Activated CD8-positive, alpha-beta memory T cell treated with anti-CD3 and anti-CD28 coated beads, Interleukin-2, amount 10 ng/mL, durations not matched to agents 7 days and 5 days (primary cell): ENCODE measurements around the gene MYL4. TPM values are rescaled to one million over a fixed set of nuclear protein-coding genes. Genes with fewer than 3 reads are reported as not detected.
"Not testable (repeated sequence)": the region's sequence is repeated elsewhere in the genome, so short reads cannot be mapped to it uniquely, and the experiment has no call there.

Source experiments
- ATAC-seq: fragments of 150-1000 bp; cut with Tn5 transposase; one replicate; pipeline ENCODE4 v1.10.0; 2021; ENCODE audit warnings: moderate library complexity
- CTCF ChIA-PET: fragments of 350-600 bp; sonication (Branson Sonifier 250); formaldehyde crosslinking; loops from one replicate; lab custom pipeline; 2021; ENCODE audit warnings: antibody characterized with exemption; lab: Charles Lee
- DNase-seq: peaks from one replicate; pipeline ENCODE4 v3.0.0-alpha.2; 2020
- H3K27ac Mint-ChIP-seq: one replicate; pipeline ENCODE4 v1.8.0; 2021; ENCODE audit warnings: mild to moderate bottlenecking, mixed read lengths
- H3K27me3 Mint-ChIP-seq: one replicate; pipeline ENCODE4 v1.8.0; 2021; ENCODE audit warnings: mixed read lengths
- H3K36me3 Mint-ChIP-seq: one replicate; pipeline ENCODE4 v1.8.0; 2021; ENCODE audit warnings: mild to moderate bottlenecking, mixed read lengths
- H3K4me1 Mint-ChIP-seq: one replicate; pipeline ENCODE4 v1.8.0; 2021; ENCODE audit warnings: mixed read lengths
- H3K4me3 Mint-ChIP-seq: one replicate; pipeline ENCODE4 v1.8.0; 2021; ENCODE audit warnings: mild to moderate bottlenecking, moderate library complexity, mixed read lengths
- H3K9me3 Mint-ChIP-seq: one replicate; pipeline ENCODE4 v1.8.0; 2022; ENCODE audit warnings: low read depth, mixed read lengths
- total RNA-seq, 2 experiments: library from RNA; stranded (reverse); gene quantifications; one replicate each; pipeline ENCODE4 v1.2.3, GENCODE V29; 2021

MYL4 gene
- total RNA-seq, result under 1 TPM in 1 of 2 experiments, not detected in 1; 0.82 TPM

DNA sequence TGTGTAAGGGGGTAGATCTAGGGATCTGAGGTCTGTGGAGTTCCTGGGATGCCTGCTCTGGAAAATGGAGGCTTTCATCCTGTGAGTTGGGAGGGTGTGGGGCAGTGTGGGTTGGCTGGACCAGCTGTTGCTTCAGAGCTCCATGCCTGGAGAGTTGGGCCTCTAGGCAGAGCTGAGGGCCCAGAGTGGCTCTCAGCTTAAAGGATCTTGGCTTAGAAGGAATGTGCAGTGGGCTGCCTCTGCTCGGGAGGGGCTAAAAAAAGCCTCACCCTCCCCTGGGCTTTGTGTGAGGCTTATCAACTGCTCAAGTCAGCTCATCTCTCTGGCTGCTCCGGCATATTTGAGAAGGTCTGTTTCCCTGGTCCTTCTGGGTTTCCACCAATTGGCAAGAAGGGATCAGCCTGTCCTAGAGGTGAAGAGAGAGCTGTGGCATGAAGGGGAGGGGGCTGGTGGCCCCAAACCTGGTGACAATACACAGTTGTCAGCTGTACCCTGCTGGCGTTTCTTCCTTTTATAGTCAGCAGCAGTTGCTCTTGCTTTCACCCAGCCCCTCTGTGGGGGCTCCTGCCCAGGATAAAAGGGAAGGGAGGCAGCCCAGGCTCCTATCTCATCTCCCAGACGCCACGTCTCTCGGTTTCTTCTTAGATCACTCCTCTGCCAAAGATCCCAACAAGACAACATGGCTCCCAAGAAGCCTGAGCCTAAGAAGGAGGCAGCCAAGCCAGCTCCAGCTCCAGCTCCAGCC is at the start of gene MYL4:
Gene MYL4, plus strand, starts transcription at position 605 of the 745 bp plus-strand sequence. Its CDS starts 75 bp downstream, at position 680.
- ATAC-seq (no peak), DNase-seq (no peak)
- H3K36me3 Mint-ChIP-seq, result no peaks in the 10 kb centered on the region
- peaks cover 5% of the 10 kb centered on the region for H3K27me3 Mint-ChIP-seq
- H3K27ac Mint-ChIP-seq, result peak within 1 kb of the TSS; percentile 21
- CTCF ChIA-PET, result interaction anchor here (1.1 to 3.8 kb wide), 3 partner anchors 9 to 20 kb away, joined by 3 to 18 read pairs (median 3); no protein-coding TSS in a partner anchor
- no peaks in the 10 kb centered on the region for H3K9me3 Mint-ChIP-seq
- H3K4me1 Mint-ChIP-seq, result peaks cover 40% of the 10 kb centered on the region
- no peak within 1 kb of the TSS for H3K4me3 Mint-ChIP-seq

DNA sequence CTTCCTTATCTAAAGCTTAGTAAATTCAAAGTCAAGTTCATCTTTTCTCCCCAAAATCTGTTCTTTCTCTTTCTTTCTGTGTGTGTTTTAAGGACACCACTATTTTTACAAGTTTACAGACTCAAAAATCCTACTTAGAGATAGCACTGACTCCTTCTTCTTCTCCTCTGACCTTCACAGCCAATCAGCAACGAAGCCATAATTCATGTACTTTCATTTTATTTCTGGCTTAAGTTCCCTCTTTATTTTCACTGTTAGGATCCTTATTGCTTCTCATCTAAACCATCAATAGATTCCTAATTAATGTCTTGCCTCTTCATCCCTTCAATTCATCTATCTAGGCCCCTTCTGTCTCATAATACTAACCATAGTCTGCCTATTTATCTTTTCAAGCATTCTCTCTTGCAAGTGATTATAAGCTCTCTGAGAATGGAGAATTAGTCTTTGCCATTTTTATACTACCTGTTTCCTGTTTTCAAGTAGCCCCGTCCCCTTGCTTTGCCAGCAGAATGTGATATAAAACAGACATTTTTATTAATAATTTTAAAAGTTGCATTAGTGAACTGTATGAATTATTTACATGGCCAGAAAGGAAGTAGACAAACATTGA is 47.0 kb upstream of the MYL4 start:
- Mint-ChIP-seq H3K27me3 (no peaks in the 10 kb centered on the region), H3K27ac (peak overlapping the region; percentile 68), H3K36me3 (peaks cover 43% of the 10 kb centered on the region), H3K4me1 (peaks cover 25% of the 10 kb centered on the region), H3K4me3 (peak overlapping the region; percentile 55), H3K9me3 (no peaks in the 10 kb centered on the region)
- CTCF ChIA-PET, result interaction anchor here (1.2 kb wide), 1 partner anchor 21 kb away, joined by 3 read pairs; no protein-coding TSS in a partner anchor
- DNase-seq, result no peak
- ATAC-seq, result no peak

DNA sequence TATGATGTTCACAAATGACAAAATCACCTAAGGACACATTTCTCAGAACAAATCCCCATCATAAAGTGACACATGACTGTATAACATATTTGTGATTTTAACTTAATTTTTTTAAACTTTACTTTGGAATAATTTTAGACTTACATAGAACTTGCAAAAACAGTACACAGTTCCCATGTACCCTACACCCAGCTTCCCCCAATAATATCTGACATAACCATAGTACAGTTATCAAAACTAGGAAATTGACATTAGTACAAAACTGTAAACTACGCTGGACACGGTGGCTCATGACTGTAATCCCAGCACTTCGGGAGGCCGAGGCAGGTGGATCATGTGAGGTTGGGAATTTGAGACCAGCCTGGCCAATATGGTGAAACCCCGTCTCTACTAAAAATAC is 44.9 kb upstream of the MYL4 start:
- H3K4me1 Mint-ChIP-seq, result peaks cover 25% of the 10 kb centered on the region
- ATAC-seq (no peak), DNase-seq (no peak)
- H3K27me3 Mint-ChIP-seq, result no peaks in the 10 kb centered on the region
- no peak overlapping the region for H3K27ac Mint-ChIP-seq
- CTCF ChIA-PET, result no interaction called here
- H3K36me3 Mint-ChIP-seq, result peaks cover 48% of the 10 kb centered on the region
- H3K9me3 Mint-ChIP-seq, result no peaks in the 10 kb centered on the region
- no peak overlapping the region for H3K4me3 Mint-ChIP-seq

DNA sequence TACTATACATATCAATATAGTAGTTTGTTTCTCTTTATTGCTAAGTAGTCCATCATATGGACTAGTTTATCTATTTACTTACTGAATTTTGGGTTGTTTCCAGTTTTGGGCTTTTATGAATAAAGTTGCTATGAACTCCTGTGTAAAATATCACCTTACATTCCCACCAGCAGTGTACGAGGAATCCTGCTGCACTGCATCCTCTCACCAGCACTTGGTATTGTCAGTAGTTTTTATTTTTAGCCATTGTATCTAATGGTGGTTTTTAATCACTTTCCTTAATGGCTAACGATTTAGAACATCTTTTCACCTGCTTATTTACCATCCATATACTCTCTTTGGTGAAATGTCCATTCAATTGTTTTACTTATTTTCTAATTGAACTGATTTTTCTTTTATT is 44.0 kb upstream of the MYL4 start:
- no peak overlapping the region for H3K27ac Mint-ChIP-seq
- H3K4me1 Mint-ChIP-seq, result peaks cover 25% of the 10 kb centered on the region
- CTCF ChIA-PET, result no interaction called here
- ATAC-seq (no peak), DNase-seq (no peak)
- no peaks in the 10 kb centered on the region for H3K9me3 Mint-ChIP-seq
- H3K4me3 Mint-ChIP-seq, result no peak overlapping the region
- H3K36me3 Mint-ChIP-seq, result peaks cover 46% of the 10 kb centered on the region
- no peaks in the 10 kb centered on the region for H3K27me3 Mint-ChIP-seq

DNA sequence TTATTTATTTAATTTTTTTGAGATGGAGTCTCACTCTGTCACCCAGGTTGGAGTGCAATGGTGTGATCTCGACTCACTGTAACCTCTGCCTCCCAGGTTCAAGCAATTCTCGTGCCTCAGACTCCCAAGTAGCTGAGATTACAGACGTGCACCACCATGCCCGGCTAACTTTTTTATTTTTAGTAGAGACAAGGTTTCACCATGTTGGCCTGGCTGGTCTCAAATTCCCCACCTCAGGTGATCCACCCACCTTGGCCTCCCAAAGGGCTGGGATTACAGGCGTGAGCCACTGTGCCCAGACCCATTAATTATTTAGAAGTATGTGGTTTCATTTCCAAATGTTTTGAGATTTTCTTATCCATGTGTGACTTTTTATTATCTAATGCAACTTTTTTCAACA is 42.3 kb upstream of the MYL4 start:
- H3K27ac Mint-ChIP-seq, DNase-seq, ATAC-seq, CTCF ChIA-PET, H3K9me3 Mint-ChIP-seq, H3K4me3 Mint-ChIP-seq, H3K27me3 Mint-ChIP-seq: not testable (repeated sequence)
- H3K4me1 Mint-ChIP-seq, result peaks cover 23% of the 10 kb centered on the region
- H3K36me3 Mint-ChIP-seq, result peaks cover 45% of the 10 kb centered on the region

DNA sequence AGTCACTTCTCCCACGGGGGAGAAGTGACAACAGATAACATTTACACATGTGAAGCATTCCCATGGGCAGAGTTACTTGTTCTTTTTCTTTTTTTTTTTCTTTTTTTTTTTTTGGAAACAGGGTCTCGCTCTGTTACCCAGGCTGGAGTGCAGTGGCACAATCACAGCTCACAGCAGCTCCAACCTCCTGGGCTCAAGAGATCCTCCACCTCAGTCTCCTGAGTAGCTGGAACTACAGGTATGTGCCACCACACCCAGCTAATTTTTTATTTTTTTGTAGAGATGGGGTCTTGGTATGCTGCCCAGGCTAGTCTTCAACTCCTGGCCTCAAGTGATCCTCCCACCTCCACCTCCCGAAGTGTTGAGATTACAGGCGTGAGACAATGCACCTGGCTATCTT is 40.3 kb upstream of the MYL4 start:
- DNase-seq, ATAC-seq, H3K4me3 Mint-ChIP-seq, H3K27ac Mint-ChIP-seq, H3K27me3 Mint-ChIP-seq, H3K9me3 Mint-ChIP-seq: not testable (repeated sequence)
- peaks cover 16% of the 10 kb centered on the region for H3K4me1 Mint-ChIP-seq
- CTCF ChIA-PET, result interaction anchor here (1.0 kb wide), 1 partner anchor 20 kb away, joined by 4 read pairs; no protein-coding TSS in a partner anchor
- peaks cover 40% of the 10 kb centered on the region for H3K36me3 Mint-ChIP-seq

DNA sequence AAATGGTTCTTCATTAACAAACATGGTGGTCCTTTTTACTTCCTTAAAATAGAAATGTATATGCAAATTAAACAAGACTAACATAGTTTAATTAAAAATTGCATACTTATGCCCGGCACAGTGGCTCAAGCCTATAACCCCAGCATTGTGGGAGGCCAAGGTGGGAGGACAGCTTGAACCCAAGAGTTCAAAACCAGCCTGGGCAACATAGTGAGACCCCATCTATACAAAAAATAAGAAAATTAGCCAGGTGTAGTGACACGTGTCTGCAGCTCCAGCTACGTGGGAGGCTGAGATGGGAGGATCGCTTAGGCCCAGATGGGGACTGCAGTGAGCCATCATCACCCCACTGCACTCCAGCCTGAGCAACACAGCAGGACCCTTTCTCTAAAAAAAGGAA is 38.4 kb upstream of the MYL4 start:
- CTCF ChIA-PET, result interaction anchor here (0.6 kb wide), 1 partner anchor 450 kb away, joined by 3 read pairs; no protein-coding TSS in a partner anchor
- no peaks in the 10 kb centered on the region for H3K9me3 Mint-ChIP-seq
- H3K27me3 Mint-ChIP-seq, result no peaks in the 10 kb centered on the region
- peaks cover 20% of the 10 kb centered on the region for H3K4me1 Mint-ChIP-seq
- peaks cover 41% of the 10 kb centered on the region for H3K36me3 Mint-ChIP-seq
- no peak for DNase-seq
- H3K4me3 Mint-ChIP-seq, result no peak overlapping the region
- no peak overlapping the region for H3K27ac Mint-ChIP-seq
- ATAC-seq, result no peak

DNA sequence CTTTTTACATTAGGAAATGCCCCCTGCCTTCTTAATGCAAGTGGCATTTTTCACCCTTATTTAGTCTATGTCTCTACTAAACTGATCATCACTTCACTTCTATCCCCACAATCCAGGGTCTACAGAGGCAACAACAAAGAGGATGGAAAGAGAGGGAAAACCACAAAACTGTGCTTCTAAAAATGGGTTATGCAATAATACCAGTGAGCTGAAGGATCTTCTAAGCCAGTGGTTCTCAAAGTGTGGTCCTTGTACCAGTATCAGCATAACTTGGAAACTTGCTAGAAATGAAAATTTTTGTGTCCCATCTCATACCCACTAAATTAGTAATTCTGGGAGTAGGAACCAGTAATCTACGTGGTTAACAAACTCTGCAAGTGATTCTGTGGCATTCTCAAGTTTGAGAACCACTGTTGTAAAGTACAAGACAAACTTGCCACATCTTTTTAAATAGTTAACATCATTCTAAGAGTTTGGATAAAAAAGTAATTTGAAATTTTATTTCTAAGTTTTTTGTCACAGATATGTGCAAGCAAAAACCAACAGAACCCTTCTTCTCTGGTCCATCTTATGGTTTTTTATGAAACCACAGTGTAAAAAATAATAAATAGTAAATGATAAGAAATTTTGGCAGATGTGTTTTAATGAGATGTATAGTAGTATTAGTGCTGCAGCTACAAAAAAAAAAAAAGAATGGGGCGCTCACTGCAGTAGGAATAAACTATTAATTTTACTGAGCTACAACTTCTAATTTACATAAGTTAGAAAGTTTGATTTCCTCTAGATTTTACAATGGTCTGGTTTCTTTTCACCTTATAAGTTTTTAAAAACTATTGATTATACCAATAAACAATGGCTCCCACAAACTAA is 36.2 kb upstream of the MYL4 start:
- no peaks in the 10 kb centered on the region for H3K27me3 Mint-ChIP-seq
- CTCF ChIA-PET, result interaction anchor here (1.1 kb wide), 1 partner anchor 231 kb away, joined by 3 read pairs; no protein-coding TSS in a partner anchor
- peaks cover 39% of the 10 kb centered on the region for H3K36me3 Mint-ChIP-seq
- no peak overlapping the region for H3K4me3 Mint-ChIP-seq
- no peak for DNase-seq
- no peak overlapping the region for H3K27ac Mint-ChIP-seq
- peaks cover 25% of the 10 kb centered on the region for H3K4me1 Mint-ChIP-seq
- no peaks in the 10 kb centered on the region for H3K9me3 Mint-ChIP-seq
- no peak for ATAC-seq

DNA sequence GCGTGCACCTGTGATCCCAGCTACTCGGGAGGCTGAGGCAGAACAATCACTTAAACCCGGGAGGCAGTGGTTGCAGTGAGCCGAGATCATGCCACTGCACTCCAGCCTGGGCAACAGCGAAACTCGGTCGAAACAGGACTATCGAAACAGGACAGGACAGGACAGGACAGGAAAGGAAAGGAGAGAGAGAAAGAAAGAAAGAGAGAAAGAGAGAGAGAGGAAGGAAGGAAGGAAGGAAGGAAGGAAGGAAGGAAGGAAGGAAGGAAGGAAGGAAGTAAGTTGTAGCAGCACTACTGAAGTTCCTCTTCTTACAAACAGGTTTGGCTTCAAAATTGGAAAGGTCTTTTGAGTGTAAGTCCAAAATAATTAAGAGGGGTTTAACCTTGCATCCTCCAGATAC is 34.3 kb upstream of the MYL4 start:
- Mint-ChIP-seq H3K4me1 (peaks cover 32% of the 10 kb centered on the region), H3K36me3 (peaks cover 40% of the 10 kb centered on the region)
- H3K9me3 Mint-ChIP-seq, ATAC-seq, H3K4me3 Mint-ChIP-seq, H3K27me3 Mint-ChIP-seq, H3K27ac Mint-ChIP-seq, CTCF ChIA-PET, DNase-seq: not testable (repeated sequence)

DNA sequence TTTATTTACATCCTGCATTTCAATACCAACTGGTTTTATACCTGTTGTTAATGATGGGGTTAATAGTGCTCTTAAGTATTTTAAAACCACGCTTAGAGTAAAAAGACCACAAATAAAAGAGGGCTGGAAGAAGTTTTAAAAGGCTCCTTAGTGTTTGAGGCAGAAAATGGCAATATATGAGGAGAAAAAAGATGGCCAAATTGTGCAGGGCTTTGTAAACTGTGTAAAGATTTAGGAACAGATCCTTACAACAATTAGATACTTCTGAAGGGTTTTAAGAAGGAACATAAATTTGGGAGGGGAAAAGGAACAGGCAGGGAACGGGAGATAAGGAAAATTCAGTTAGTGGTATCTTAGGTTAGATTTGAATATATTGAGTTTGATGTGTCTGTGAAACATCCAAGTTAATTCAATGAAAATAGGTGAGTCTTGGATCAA is 32.7 kb upstream of the MYL4 start:
- Mint-ChIP-seq H3K36me3 (peaks cover 39% of the 10 kb centered on the region), H3K4me3 (no peak overlapping the region), H3K4me1 (peaks cover 38% of the 10 kb centered on the region)

DNA sequence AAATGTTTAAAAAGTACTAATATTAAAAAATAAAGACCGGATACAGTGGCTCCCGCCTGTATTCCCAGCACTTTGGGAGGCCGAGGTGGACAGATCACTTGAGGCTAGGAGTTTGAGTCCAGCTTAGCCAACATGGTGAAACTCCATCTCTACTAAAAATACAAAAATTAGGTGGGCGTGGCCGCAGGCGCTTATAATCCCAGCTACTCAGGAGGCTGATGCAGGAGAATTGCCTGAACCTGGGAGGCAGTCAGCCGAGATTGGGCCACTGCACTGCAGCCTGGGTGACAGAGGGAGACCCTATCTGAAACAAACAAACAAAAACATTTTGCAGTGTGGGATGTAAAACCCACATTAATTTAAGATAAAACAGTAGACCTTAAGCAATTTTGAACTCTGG is 31.9 kb upstream of the MYL4 start:
- DNase-seq, result no peak
- peaks cover 43% of the 10 kb centered on the region for H3K36me3 Mint-ChIP-seq
- H3K27ac Mint-ChIP-seq, result no peak overlapping the region
- ATAC-seq, result no peak
- no peaks in the 10 kb centered on the region for H3K27me3 Mint-ChIP-seq
- no peaks in the 10 kb centered on the region for H3K9me3 Mint-ChIP-seq
- H3K4me1 Mint-ChIP-seq, result peaks cover 43% of the 10 kb centered on the region
- H3K4me3 Mint-ChIP-seq, result no peak overlapping the region
- CTCF ChIA-PET, result interaction anchor here (0.9 to 1.5 kb wide), 2 partner anchors 17 to 139 kb away, joined by 4 read pairs; no protein-coding TSS in a partner anchor

More for the DNA sequence above, 32.7 kb upstream of the MYL4 start:
- CTCF ChIA-PET, result no interaction called here
- ATAC-seq (no peak), DNase-seq (no peak)
- Mint-ChIP-seq H3K9me3 (no peaks in the 10 kb centered on the region), H3K27me3 (no peaks in the 10 kb centered on the region), H3K27ac (no peak overlapping the region)

DNA sequence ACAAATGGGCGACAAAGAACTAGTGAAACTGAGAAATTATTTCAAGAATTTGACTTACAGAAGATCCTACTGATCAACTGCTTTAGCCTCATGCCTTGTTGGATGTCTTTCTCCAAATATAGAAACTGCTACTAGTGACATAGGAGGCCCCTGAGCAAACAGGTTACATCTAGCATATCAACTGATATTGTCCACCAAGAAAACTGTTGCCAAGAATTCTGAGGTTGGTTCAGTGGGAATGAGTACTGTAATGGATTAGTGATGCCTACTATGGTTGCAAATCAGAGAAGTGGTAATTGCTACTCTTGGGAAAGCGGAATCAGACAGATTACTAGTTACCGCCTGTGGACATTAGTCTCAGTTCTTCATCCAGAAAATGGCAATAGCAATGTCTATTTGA is 30.0 kb upstream of the MYL4 start:
- no peak overlapping the region for H3K27ac Mint-ChIP-seq

DNA sequence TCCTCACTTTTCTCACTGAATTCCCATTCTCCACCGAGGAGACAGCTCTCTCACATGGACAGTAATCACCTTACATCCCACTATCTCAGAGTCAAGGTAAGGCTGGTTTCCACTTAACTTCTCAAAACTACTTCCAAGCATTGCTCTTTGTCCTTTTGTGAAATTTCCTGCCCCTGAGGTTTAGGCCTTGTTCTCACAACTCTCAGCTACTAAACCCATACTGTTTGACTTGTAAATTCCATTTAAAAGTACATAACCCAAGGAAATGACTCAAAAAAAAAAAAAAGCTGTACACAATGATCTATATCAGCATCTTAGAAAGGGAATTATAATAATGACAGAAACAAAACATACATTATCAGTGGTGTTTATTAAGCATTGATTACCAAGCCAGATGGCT is 28.8 kb upstream of the MYL4 start:
- ATAC-seq (no peak), DNase-seq (no peak)
- Mint-ChIP-seq H3K4me3 (no peak overlapping the region), H3K27ac (no peak overlapping the region), H3K27me3 (no peaks in the 10 kb centered on the region), H3K9me3 (no peaks in the 10 kb centered on the region), H3K36me3 (peaks cover 42% of the 10 kb centered on the region), H3K4me1 (peaks cover 40% of the 10 kb centered on the region)
- CTCF ChIA-PET, result no interaction called here

More for the DNA sequence above, 30.0 kb upstream of the MYL4 start:
- Mint-ChIP-seq H3K27me3 (no peaks in the 10 kb centered on the region), H3K36me3 (peaks cover 42% of the 10 kb centered on the region), H3K9me3 (no peaks in the 10 kb centered on the region), H3K4me3 (no peak overlapping the region), H3K4me1 (peaks cover 41% of the 10 kb centered on the region)
- no peak for DNase-seq
- CTCF ChIA-PET, result no interaction called here
- ATAC-seq, result no peak
